CD4-positive, alpha-beta T cell treated with Interleukin-6 at 100 ng/mL for 8 hours (primary cell): ENCODE data around the gene RPL35A.
A peak's percentile ranks its signal among the peaks of the same experiment; 100 is the strongest.
"Not testable (repeated sequence)": the region's sequence is repeated elsewhere in the genome, so short reads cannot be mapped to it uniquely, and the experiment has no call there.

Source experiments
- DNase-seq: peaks from one replicate; pipeline ENCODE4 v3.0.0-alpha.2; 2020; ENCODE audit warnings: mixed read lengths, low spot score

The RPL35A gene

GRCh38 chr3:197949778-197950676, at the start of gene RPL35A:
TSS of gene RPL35A (plus strand) at chr3:197950190. CDS start at chr3:197950968, 778 bp downstream.
- DNase-seq = peak; percentile 83

- no peak for DNase-seq
These were observed 48.4 kb upstream of the RPL35A start for GRCh38 chr3:197901626-197902025.

GRCh38 chr3:197906023-197906849, 43.8 kb upstream of the RPL35A start:
- DNase-seq = peak; percentile 69

- no peak for DNase-seq
These were observed 43.2 kb upstream of the RPL35A start for GRCh38 chr3:197906850-197907187.

GRCh38 chr3:197907196-197907595, 42.8 kb upstream of the RPL35A start:
- DNase-seq = no peak

GRCh38 chr3:197908550-197908949, 41.4 kb upstream of the RPL35A start:
- not testable (repeated sequence) for DNase-seq

GRCh38 chr3:197908957-197909701, 40.9 kb upstream of the RPL35A start:
- no peak for DNase-seq

- no peak for DNase-seq
These were observed 37.1 kb upstream of the RPL35A start for GRCh38 chr3:197912741-197913476.

- no peak for DNase-seq
These were observed 36.2 kb upstream of the RPL35A start for GRCh38 chr3:197913641-197914380.

- not testable (repeated sequence) for DNase-seq
These were observed 28.3 kb upstream of the RPL35A start for GRCh38 chr3:197921429-197922275.

- DNase-seq = no peak
These were observed 23.6 kb upstream of the RPL35A start for GRCh38 chr3:197926418-197926817.

- not testable (repeated sequence) for DNase-seq
These were observed 22.4 kb upstream of the RPL35A start for GRCh38 chr3:197927578-197927977.

GRCh38 chr3:197936819-197937384, 13.1 kb upstream of the RPL35A start:
- no peak for DNase-seq

- no peak for DNase-seq
These were observed 9.1 kb upstream of the RPL35A start for GRCh38 chr3:197940745-197941384.

- DNase-seq = peak; percentile 33
These were observed 6.9 kb upstream of the RPL35A start for GRCh38 chr3:197942956-197943556.

GRCh38 chr3:197949191-197949777, 706 bp upstream of the RPL35A start:
- no peak for DNase-seq

- no peak for DNase-seq
These were observed 679 bp downstream of the RPL35A start for GRCh38 chr3:197950677-197951061.

- no peak for DNase-seq
These were observed 1.5 kb downstream of the RPL35A start for GRCh38 chr3:197951392-197951990.
